ENCODE results near the gene CSGALNACT2. TPM values are rescaled to one million over a fixed set of nuclear protein-coding genes. Genes with fewer than 3 reads are reported as not detected.
A peak's percentile ranks its signal among the peaks of the same experiment; 100 is the strongest.
"Not testable (repeated sequence)": the region's sequence is repeated elsewhere in the genome, so short reads cannot be mapped to it uniquely, and the experiment has no call there.

CSGALNACT2 gene
- total and polyA plus RNA-seq, 9 of the 15 experiments (the other 6 are each of a cell fraction or from before 2014, with no cell fraction given): 1.4 to 7.3 (median 3.5) TPM

DNA sequence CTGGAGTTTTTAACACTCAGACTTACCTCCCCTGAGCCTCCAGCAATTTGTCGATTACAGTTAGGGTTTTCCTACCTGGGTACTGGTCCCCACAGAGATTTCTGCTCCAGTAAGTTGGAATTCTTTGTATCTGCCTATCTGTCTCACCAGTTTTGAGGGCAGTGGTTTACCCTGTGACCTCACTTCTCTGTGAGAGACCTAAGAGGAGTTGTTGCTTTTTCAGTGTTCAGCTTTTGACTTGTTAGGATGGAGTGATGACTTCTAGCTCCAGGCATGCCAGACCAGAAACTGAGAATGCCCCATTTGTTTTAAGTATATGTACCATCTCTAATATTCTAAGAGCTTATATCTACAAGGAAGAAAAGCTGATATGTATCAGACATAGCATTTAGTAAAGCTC, 42.9 kb downstream of the CSGALNACT2 start (continued):
- TF ChIP-seq DEAF1 (CRISPR knock-in tag; IDR thresholded peaks at IDR 0.05): no peak
- TF ChIP-seq, protein P1, sequence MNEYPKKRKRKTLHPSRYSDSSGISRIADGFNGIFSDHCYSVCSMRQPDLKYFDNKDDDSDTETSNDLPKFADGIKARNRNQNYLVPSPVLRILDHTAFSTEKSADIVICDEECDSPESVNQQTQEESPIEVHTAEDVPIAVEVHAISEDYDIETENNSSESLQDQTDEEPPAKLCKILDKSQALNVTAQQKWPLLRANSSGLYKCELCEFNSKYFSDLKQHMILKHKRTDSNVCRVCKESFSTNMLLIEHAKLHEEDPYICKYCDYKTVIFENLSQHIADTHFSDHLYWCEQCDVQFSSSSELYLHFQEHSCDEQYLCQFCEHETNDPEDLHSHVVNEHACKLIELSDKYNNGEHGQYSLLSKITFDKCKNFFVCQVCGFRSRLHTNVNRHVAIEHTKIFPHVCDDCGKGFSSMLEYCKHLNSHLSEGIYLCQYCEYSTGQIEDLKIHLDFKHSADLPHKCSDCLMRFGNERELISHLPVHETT (CRISPR knock-in tag; conservative IDR thresholded peaks at IDR 0.05 in 1 of 2, IDR thresholded peaks at IDR 0.05 in 1 of 2): no peak

- peak; percentile 23 for FAIRE-seq
- H3K4me3 ChIP-seq; ATAC-seq; H3K4me2 ChIP-seq (ENCODE audit: insufficient read depth, low read length); DNase-seq (ENCODE audit: extremely low read depth in 1 of 4, low spot score in 3 of 4); H3K27me3 ChIP-seq (ENCODE audit: control insufficient read depth in 2 of 2, insufficient read depth in 2 of 2, low read length in 2 of 2); CTCF ChIA-PET (ENCODE audit: low intra/inter-chr PET ratio); H4K20me1 ChIP-seq (replicated peaks; ENCODE audit: control insufficient read depth, insufficient read depth, low read length); H3K4me1 ChIP-seq (replicated peaks in 1 of 2; ENCODE audit: control insufficient read depth in 2 of 2, insufficient read depth in 2 of 2, low read length in 2 of 2); H2AFZ ChIP-seq (ENCODE audit: low read depth, low read length); H3K27ac ChIP-seq (ENCODE audit: extremely low read depth, low read depth, low read length); H3K36me3 ChIP-seq (ENCODE audit: control insufficient read depth, insufficient read depth, low read length); BruUV-seq (replicated peaks); intact Hi-C loops (cut with micrococcal nuclease); H3K9ac ChIP-seq (ENCODE audit: insufficient read depth in 1 of 2, low read depth in 2 of 2, low read length in 2 of 2); H3K9me1 ChIP-seq (ENCODE audit: control insufficient read depth, insufficient read depth, low read length); in situ Hi-C loops (cut with MboI); H3K79me2 ChIP-seq (ENCODE audit: control insufficient read depth, insufficient read depth, low read length); H3K9me3 ChIP-seq (replicated peaks; ENCODE audit: control insufficient read depth, insufficient read depth, low read depth, low read length); POLR2A ChIA-PET: not testable (repeated sequence)
- 74% methylated on average over 3 of the region's 3 CpGs for WGBS (ENCODE audit: insufficient coverage, low coverage, missing lambda C conversion rate)
Observed at GRCh38 chr10:43183764-43184163, 45.5 kb downstream of the CSGALNACT2 start.
